AG04450 (cell line): Measurements from ENCODE around the gene SEZ6L. TPM values are rescaled to one million over a fixed set of nuclear protein-coding genes. Genes with fewer than 3 reads are reported as not detected.

ENCODE experiments used
- CTCF ChIA-PET: fragments of 300-600, 350-600 bp; formaldehyde crosslinking; extraction: SDS; loops from one replicate; lab custom pipeline; 2022; ENCODE audit warnings: antibody characterized with exemption, inconsistent platforms; lab: Charles Lee
- POLR2A ChIA-PET: fragments of 350-600 bp; formaldehyde crosslinking; extraction: SDS; loops from one replicate; lab custom pipeline; 2021; ENCODE audit warnings: antibody characterized with exemption, inconsistent platforms; lab: Yijun Ruan, JAX
- DNase-seq: peaks from one replicate; pipeline ENCODE4 v3.0.0-alpha.2; 2011; ENCODE audit warnings: low read depth, low spot score
- H3K27ac ChIP-seq: one replicate; pipeline ENCODE4 v1.5.1; 2012; ENCODE audit warnings: low read depth, low read length, control low read depth
- H3K27me3 ChIP-seq: one replicate; pipeline ENCODE4 v1.6.0; 2012; ENCODE audit warnings: low read length; ENCODE audit not compliant: control insufficient read depth, insufficient read depth
- H3K4me3 ChIP-seq: 2 replicates; pipeline ENCODE4 v1.5.1; 2011; ENCODE audit warnings: mild to moderate bottlenecking, low read depth, low read length, control low read depth
- H3K9me3 ChIP-seq: 2 replicates; pipeline ENCODE4 v1.5.1; 2012; ENCODE audit warnings: low read length; ENCODE audit not compliant: control insufficient read depth, insufficient read depth
- CTCF ChIP-seq: IDR thresholded peaks from 2 replicates; pipeline ENCODE4 v1.5.1; 2011; ENCODE audit warnings: low read depth, low read length, control low read depth, inconsistent platforms
- polyA plus RNA-seq: library from polyadenylated mRNA; depleted of rRNA; stranded (reverse); fragments of >200 nt; gene quantifications from 2 replicates; pipeline ENCODE4 v1.2.3, GENCODE V29; 2011

Gene SEZ6L
- polyA plus RNA-seq, 1 experiment, result not detected

GRCh38 chr22:26127556-26127955 is 41.7 kb upstream of the SEZ6L start:
- Histone ChIP-seq H3K27me3 (no peaks in the 10 kb centered on the region), H3K9me3 (peaks cover 38% of the 10 kb centered on the region), H3K4me3 (no peak overlapping the region), H3K27ac (no peak overlapping the region)
- CTCF ChIA-PET, result no interaction called here
- no peak for DNase-seq
- no peak for TF ChIP-seq CTCF
- POLR2A ChIA-PET, result no interaction called here

GRCh38 chr22:26131589-26132154 is 37.6 kb upstream of the SEZ6L start:
- Histone ChIP-seq H3K4me3 (no peak overlapping the region), H3K9me3 (peaks cover 31% of the 10 kb centered on the region), H3K27ac (no peak overlapping the region), H3K27me3 (no peaks in the 10 kb centered on the region)
- DNase-seq, result no peak
- ChIA-PET CTCF (no interaction called here), POLR2A (no interaction called here)
- no peak for TF ChIP-seq CTCF

GRCh38 chr22:26134654-26135330 is 34.5 kb upstream of the SEZ6L start:
- H3K27ac ChIP-seq, result no peak overlapping the region
- H3K4me3 ChIP-seq, result no peak overlapping the region
- ChIA-PET POLR2A (no interaction called here), CTCF (no interaction called here)
- no peaks in the 10 kb centered on the region for H3K27me3 ChIP-seq
- TF ChIP-seq CTCF, result no peak
- H3K9me3 ChIP-seq, result peaks cover 34% of the 10 kb centered on the region
- no peak for DNase-seq

- TF ChIP-seq CTCF, result no peak
- no peak for DNase-seq
- Histone ChIP-seq H3K27me3 (no peaks in the 10 kb centered on the region), H3K9me3 (peaks cover 30% of the 10 kb centered on the region), H3K4me3 (no peak overlapping the region), H3K27ac (no peak overlapping the region)
- CTCF ChIA-PET, result no interaction called here
- POLR2A ChIA-PET, result no interaction called here
Measured at GRCh38 chr22:26135806-26136205, 33.5 kb upstream of the SEZ6L start.

GRCh38 chr22:26139310-26139709 is 30.0 kb upstream of the SEZ6L start:
- TF ChIP-seq CTCF, result no peak

More at GRCh38 chr22:26139310-26139709, 30.0 kb upstream of the SEZ6L start:
- H3K27me3 ChIP-seq, result no peaks in the 10 kb centered on the region
- no peak overlapping the region for H3K27ac ChIP-seq
- ChIA-PET POLR2A (no interaction called here), CTCF (no interaction called here)
- H3K4me3 ChIP-seq, result no peak overlapping the region
- H3K9me3 ChIP-seq, result peaks cover 14% of the 10 kb centered on the region
- no peak for DNase-seq
